Fibroblast of lung (primary cell): ENCODE results near the gene RUNX2.

Experiments used
- EZH2 ChIP-seq: IDR thresholded peaks from 2 replicates; pipeline ENCODE4 v1.5.1; 2012; ENCODE audit warnings: low read length, control low read depth, mild to moderate bottlenecking; ENCODE audit errors: missing control alignments
- TF ChIP-seq, protein P1 (sequence below), 2 donors: IDR thresholded peaks in 1 of 2; conservative IDR thresholded peaks in 1 of 2; 1 replicate in 1 of 2; 2 replicates in 1 of 2; pipeline ENCODE4 v1.5.1; 2011 to 2012; ENCODE audit warnings: low read length in 2 of 2, control low read depth in 1 of 2, inconsistent platforms in 1 of 2, low read depth in 1 of 2, mild to moderate bottlenecking in 1 of 2

DNA sequence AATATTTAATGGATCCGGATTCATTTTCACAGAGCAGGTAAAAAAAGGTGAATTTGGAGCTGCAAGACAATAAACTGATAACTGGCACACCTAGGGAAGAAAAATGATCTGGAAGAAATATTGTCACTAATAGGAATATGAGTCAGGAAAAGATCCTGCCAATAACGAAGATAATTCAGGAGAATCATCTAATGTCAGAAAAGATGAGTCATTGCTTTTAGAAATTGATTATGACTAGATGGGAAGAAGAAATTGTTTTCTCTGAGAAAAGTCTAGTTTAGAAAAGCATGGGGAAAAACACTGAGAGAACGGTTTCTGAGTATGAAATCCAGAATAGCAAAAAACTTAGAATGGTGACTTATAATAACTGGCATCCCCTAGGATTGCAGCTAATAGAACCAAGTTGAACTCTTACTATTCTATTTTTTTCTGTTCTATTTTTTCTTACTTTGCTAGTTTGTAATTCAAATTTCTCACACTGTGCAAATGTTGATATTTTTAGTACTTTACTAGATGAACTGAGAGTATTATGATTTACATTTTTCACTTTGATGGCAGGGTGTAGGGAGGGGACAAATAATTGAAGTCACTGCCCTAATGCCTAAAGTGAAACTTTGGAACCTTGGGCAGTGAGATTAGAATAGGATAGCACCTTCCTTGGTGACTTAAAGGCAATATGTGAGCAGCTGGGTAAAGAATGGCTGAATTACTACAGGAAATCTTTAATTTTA, 87.8 kb downstream of the RUNX2 start:
- TF ChIP-seq, protein P1, sequence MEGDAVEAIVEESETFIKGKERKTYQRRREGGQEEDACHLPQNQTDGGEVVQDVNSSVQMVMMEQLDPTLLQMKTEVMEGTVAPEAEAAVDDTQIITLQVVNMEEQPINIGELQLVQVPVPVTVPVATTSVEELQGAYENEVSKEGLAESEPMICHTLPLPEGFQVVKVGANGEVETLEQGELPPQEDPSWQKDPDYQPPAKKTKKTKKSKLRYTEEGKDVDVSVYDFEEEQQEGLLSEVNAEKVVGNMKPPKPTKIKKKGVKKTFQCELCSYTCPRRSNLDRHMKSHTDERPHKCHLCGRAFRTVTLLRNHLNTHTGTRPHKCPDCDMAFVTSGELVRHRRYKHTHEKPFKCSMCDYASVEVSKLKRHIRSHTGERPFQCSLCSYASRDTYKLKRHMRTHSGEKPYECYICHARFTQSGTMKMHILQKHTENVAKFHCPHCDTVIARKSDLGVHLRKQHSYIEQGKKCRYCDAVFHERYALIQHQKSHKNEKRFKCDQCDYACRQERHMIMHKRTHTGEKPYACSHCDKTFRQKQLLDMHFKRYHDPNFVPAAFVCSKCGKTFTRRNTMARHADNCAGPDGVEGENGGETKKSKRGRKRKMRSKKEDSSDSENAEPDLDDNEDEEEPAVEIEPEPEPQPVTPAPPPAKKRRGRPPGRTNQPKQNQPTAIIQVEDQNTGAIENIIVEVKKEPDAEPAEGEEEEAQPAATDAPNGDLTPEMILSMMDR (conservative IDR thresholded peaks at IDR 0.05 in 1 of 2, IDR thresholded peaks at IDR 0.05 in 1 of 2; ENCODE audit: low read depth in 1 of 2, low read length in 2 of 2), result no peak
- no peak for TF ChIP-seq EZH2
